Stimulated activated CD4-positive, alpha-beta T cell treated with anti-CD3 and anti-CD28 coated beads, Interleukin-4, amount 100 ng/mL, for 48 hours (primary cell): ENCODE data around the gene COL13A1.
A peak's percentile ranks its signal among the peaks of the same experiment; 100 is the strongest.

Experiments used
- DNase-seq, 2 donors: peaks; one replicate each; pipeline ENCODE4 v3.0.0-alpha.2; 2020; ENCODE audit warnings: low read depth in 2 of 2

The COL13A1 gene

DNA sequence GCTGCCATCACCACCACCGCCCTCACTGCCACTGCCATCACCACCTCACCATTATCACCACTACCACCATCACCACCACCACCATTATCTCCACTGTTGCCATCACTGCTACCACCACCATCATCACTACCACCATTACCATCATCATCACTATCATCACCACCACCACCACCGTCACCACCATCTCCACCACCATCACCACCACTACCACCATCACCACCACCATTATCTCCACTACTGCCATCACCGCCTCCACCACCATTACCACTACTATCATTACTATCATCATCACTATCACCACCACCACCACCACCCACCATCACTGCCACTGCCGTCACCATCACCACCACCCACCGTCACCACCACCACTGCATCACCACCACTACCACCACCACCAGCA is 9.9 kb upstream of the COL13A1 start:
- no peak for DNase-seq

DNA sequence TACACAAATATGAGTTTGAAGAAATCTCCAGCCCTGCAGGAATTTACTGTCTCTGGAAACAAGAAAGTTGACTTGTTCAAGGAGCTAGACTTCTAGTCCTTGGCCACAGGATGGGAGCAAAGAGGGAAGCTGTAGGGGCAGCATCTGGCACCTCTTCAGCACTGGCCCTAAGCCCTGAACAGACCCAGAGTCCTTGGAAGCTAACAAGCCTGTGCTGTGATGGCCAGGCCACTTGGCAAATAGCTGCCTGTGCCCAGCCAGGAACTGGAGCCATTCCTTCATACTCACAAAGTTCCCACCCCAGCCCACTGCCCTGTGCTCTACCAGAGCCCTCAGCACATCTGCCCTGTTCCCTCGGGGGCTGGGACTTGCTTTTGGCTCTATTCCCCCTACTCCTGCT is 9.4 kb upstream of the COL13A1 start:
- no peak for DNase-seq

DNA sequence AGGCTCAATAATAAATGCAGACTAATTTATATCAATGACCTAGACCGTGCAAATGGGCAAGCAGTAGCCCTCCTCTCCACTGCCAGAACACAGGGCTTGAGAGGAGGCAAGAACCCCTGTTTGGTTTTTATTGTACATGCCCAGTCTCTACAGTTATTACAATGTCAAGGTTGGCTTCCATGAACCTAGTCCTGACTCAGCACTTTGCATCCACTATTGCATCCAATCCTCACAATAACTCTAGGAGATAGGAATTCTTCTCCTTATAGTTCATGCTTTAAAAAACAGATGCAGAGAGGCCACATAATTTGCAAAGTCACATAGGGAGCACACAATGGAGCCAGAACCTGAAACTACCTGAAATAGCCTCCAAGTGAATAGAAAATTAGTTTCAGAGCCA is 7.0 kb upstream of the COL13A1 start:
- no peak for DNase-seq

DNA sequence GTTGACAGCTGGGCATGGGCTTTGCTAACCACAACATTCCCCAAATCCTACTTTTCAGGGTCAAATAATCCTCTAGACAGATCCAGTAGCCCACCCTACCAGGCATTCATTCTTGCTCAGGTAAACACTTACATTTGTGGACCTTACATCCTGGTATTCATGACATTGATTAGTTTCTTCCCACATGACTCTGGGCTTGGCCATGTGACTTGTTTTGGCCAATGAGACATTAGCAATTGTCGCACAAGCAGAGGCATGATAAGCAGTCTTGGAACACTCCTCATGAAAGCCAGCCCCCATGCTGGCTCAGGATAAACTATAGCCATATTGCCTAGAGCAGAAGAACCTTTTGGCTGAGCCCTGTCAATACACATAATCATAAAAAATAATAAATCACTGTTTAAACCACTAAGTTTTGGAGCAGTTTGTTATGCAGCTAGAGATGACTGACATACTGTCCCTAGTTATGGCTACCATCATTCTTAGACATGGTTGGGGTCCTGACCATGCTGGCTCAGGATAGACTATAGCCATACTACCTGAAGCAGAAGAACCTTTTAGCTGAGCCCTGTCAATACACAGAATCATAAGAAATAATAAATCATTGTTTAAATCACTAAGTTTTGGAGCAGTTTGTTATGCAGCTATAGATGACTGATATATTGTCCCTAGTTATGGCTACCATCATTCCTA is 6.3 kb upstream of the COL13A1 start:
- DNase-seq: no peak

DNA sequence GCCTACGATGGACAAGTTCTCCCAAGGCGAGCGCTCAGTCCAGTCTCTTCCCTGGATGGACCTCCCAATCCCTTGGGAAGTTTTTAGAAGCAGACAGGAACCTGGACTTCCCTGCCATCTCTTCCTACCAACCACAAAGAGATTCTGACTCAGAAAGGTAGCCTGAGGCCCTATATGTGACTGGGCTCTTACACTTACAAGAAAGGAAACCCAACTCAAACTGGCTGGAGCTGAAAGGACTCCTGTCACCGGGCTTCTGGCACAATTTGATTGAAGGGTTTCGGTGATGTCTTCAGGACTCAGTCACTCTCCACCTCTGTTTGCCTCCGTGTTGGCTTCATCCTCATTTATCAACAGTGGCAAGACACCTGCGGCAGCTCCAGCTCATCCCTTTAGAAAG is 3.7 kb upstream of the COL13A1 start:
- no peak for DNase-seq

DNA sequence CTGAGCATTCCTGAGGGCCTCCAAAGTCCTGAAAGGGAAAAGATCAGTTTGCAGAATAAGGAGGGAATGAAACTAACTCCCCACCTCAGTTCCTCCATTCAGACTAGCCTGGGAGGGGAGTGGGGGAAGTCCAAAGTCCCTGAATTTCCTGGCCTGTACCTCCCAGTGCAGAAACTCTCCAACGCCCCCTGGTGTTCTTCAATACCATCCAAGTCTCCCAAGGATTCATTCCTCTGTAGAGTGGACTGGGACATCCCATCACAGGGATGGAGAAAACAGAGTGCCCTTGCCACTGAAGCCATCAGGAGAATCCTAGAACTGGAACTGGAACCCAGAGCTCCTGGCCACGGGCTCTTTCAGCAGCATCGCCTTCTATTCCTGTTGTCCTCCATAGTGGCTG is 1.6 kb upstream of the COL13A1 start:
- no peak for DNase-seq

DNA sequence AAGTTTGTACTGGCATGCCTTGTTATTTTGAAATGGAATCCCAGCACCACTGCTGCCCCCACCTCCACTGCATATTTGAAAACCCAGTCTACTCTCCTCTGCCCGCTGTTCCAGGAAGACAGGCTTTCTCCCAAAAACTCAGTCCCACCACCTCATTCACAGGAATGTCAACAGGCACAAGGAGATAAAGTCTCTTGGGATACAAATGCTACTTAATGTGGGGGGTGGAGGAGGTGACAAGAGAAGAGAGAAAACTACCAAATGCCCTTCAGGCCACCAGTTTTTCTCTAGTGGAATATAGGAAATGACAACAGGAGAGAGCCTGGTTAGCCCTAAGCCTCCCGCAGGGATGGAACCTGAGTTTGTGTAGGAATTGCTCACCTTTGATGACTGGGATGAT is 1.0 kb upstream of the COL13A1 start:
- no peak for DNase-seq

DNA sequence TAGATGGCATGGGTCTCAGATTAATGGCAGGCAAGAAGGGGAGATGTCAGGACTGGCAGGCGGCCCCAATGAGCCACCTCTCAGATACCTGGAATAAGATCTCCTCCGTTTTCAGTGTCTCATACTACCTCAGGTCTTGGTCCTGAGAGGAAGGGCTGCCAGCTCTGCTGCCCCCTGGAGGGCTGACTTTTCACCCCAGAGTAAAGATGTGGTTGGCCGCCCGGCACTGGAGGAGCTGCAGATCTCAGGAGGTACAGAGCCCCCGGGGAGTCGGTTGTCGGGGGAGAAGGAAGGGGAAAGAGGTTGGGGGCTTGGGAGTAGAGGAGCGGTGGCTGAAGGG is 642 bp upstream of the COL13A1 start:
- DNase-seq: peak; percentile 21 to 40

DNA sequence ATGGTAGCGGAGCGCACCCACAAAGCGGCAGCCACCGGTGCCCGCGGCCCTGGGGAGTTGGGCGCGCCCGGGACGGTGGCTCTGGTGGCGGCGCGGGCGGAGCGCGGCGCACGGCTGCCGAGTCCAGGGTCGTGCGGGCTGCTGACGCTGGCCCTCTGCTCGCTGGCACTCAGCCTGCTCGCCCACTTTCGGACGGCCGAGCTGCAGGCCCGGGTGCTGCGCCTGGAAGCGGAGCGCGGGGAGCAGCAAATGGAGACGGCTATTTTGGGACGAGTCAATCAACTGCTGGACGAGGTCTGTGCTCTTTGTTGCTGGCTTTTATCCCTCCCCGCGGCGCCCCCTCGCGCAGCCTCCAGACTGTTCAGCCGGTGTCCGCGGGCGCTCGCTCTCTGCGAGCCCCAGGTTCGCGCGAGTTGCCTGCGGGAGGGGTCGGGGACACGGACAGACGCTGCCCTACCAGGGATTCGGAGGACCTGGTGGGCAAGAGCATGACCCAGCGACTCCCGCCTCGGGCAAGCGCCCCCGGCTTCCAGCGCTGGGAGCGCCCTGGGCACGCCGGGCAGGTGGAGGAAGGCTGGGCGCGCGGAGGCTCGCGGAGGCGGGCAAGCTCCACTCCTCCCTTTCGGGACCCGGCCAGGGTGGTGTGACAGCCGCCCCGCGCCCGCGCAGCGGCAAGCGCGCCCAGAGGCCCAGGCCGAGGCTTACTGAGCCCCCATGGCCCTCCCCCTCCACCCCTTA is 887 bp downstream of the COL13A1 start:
- no peak for DNase-seq

DNA sequence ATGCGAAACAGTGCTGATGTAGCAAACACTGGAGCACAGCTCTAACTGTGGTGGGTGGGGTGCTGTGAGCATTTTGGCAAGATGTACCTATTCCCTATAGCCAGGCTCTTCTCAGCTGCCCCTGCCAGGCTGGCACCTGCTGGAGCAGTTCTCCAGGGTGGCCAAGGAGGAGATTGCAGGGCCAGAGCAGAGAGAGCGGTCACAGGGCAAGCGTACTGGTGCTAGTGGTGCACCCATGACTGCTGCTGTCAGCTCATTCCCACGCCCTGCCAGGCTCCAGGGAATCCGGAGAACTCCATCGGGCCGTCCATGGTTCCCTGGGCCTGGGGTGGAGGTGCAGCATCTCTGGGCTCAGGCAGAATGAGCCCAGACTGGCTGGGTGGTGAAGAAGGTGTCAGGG is 2.1 kb downstream of the COL13A1 start:
- DNase-seq: no peak

DNA sequence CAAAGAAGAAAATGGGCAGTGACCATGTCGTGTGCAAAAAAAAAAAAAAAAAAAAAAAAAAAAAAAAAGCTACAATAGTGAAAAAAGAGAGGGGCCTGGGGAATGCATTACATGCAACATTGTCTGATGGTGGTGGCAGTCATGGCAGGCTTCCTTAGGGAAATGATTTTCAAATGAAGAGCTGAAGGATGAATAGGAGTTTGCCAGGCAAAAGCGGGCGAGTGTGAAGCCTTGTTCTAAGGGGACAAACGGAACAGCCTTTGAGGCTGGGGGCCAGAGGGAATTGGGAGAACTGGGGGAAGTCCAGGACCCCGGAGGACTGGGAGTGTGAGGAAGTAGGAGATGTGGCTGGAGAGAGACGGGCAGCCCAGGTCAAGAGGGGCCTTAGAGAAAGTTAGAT is 3.1 kb downstream of the COL13A1 start:
- DNase-seq: no peak

DNA sequence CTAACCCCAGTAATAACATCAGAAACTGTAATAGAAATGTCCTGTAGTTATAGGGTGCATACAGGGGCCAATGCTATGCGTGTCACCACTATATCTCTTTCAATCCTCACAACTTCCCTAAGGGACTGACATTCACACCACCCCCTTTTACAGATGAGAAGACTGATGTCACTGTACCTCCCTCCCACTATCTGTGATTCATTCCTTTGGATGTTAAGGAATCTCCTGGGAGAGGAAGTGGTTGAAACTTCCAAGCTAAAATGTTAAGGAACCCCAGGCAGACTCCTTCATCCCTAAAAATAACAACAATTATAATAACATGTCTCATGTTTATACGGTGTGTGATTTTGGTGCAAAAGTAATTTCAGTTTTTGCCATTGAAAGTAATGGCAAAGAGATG is 5.4 kb downstream of the COL13A1 start:
- DNase-seq: no peak

DNA sequence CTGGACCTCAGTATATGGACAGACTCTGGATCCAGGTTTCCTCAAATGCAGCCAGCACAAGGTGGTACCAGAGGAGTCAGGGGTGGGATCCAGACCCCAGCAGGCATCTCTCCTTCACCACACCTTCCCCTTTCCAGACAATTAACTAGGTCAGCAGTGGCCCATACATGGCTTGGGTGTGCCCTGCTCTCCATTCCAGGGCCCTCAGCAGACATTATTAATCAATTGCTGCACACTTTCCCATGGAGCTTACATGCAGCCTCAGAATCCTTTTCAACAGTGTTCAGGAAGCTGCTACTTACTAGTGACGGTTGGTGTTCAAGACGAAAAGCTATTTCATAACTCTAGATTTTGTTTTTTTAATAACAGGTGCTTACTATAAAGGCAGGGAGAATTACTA is 6.0 kb downstream of the COL13A1 start:
- DNase-seq: no peak

DNA sequence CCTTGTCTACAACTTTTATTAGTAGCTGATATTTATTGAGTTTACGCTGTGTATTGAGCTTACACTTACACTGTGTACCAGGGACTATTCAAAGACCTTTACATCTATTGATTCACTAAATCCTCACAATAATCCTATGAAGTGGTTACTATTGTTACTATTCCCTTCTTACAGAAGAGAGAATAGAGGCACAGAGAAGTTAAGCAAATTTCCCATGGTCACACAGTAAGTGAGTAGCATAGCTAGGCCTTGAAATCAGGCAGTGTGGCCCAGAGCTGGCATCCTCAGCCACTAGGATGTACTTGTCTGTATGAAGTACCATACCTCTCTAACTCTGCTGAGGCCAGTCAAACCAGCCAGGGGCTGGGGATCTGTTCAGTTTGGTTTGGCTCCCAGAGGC is 7.6 kb downstream of the COL13A1 start:
- no peak for DNase-seq

DNA sequence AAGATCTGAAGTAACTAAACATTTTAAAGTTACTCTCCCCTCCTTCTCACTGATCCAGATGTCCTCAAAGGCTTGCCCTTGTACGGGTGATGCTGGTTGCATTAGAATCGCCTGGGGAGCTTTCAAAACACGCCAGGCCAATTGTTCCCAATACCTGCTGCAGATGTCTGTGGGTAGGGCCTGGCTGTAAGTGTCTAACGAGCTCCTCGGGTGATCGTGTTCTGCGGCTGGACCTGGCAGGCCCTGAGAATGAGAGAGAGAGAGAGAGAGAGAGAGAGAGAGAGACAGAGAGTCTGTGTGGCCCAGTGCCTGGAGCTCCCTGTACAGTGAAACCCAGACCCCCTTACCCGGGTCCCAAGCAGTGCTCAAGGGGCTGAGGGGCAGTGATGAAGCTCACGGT is 8.4 kb downstream of the COL13A1 start:
- DNase-seq: no peak

DNA sequence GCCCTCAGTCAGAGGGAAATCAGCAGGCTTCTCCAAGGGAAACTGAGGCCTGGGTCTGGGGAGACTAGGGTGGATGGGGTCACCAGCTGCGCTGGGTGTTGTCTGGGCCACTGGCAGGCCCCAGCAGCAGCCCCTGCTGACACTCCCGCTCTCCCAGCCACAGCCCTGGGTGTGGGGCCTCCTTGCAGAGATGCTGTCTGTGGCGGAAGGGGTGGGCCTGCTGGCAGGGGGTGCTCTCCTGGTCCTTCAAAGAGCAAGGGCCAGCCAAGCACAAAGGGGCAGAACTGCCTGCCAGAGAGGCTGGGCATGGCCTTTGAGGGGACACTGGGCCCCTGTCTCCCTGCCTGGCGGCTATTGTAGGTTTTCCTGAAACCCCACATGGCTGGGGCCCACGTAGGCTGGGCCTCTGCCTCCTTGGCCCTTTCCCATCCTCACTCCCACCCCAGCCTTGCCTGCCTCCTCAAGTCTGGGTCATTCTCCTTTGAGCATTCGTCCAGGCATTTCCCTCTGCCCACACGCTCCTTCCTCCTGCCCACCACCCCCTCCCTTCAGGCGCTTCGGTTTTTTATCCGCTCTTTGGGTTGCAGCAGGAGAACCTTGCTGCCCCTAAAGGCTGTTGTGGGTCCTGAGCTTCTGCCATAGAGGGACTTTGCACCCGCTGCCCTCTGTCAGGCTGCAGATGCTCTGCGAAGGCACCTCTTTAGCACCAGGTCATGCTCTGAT is 9.1 kb downstream of the COL13A1 start:
- no peak for DNase-seq

DNA sequence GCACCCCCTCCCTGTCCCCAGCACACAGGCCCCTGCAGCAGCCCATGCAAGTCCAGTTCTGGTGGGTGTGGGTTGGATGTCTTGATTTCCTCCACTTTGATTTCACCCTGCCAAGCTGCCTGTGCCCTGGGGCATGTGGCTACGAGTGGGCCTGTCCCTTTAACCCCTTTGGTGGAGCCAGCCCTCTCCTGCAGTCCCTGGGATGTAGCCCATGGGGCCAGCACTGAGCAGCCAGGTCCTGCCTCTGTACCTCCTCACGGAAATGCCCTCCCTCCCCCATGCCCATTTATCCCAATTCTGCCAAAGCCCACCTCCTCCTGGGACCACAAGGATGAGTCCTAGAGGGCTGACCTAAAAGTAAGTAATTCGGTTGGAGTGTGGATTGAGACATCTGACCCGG is 11.9 kb downstream of the COL13A1 start:
- DNase-seq: no peak

DNA sequence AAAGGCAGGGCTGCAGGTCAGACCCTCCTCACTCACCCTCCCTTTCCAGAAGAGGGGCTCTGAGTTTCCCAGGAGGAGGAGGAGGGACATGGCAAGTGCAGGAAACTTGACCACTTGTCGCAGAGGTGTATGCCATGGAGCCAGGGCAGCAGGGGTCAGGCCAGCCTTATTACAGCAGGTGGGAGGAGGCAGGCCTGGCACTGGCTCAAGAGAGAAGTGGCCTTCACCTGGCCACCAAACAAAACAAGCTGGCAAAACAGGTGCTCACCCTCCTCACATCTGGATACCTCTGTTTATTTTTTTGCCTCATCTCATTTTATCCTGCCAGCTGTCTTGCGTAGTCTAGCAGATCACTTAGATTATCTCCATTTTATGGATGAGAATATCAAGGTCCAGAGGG is 12.5 kb downstream of the COL13A1 start:
- DNase-seq: no peak

DNA sequence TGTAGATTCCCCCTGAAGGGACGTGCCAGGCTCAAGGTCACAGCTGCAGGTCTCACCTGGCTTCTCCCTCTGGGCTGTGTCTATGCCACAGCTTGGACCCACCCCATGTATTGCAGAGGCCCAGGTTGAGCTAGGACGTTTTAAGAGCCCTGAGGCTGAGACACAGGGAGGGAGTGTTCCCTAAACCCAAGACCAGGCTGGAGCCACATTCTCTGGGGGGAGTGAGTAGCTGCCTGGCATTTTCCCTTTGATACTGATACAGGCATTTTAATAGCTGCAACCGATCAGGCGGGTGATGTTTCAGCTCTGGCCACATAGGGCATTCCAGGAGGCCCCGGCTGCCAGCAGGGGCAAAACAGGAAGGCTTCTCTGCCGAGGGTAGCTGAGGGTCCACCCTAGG is 13.4 kb downstream of the COL13A1 start:
- DNase-seq: no peak

DNA sequence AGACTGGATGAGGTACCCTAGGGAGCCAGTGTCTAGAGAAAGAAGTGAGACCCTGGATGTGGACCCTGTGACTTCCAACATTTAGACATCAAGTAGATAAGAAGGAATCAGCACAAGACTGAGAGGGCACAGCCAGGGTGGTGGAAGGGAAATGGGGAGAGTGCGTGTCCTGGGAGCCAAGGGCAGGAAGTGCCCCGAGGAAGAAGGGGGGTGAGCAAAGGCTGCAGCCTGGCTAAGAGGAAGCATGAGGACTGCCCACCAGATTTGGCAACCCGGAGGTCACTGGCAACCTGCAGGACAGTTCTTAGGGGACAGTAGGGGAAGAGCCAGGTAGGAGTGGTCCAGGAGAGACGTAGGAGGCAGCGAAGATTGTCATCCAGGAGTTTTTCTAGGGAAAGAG is 14.8 kb downstream of the COL13A1 start:
- DNase-seq: no peak

DNA sequence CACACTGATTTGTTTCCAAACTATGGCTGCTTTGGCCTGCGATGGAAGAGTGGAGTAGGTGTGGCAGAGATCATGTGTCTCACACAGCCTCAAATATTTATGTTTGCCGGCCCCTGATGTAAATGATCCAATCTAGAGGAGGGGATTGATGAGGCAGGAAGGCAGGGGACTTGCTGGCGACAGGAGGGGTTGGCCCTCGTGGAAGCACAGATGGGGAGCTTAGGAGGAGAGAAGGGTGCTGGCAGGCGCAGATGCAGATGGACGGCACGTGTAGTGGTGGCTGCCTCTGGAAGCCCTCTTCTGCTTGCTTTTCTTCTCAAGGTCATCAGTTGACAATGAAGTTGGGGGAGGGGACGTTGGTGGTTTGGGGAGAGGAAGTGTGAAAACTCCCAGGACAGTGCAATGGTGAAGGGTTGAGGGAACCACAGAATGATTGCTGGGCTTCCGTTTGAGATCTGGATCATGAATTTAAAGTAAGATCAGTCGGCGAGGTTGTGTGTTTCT is 15.4 kb downstream of the COL13A1 start:
- no peak for DNase-seq

DNA sequence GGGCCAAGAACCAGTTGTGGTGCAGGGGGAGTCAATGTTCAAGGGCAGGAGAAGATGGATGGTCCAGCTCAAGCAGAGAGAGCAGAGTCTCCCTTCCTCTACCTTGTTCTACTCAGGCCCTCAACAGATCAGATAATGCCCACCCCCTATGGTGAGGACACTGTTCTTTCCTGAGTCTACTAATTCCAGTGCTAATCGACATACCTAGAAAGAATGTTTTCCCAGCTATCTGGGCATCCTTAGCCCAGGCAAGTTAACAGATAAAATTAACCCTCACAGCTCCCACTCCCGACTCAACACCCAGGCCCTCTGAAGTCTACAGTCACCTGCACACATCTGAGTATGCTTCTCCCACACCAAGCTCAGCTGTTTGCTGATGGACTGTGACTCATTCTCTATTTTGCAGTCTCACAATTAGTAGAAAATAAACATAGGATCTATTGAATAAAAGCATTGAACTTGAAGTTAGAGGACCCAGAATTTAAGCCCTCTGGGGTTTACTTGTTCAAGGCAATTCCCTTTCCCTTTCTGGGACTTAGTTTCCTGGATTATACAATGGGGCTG is 17.1 kb downstream of the COL13A1 start:
- DNase-seq: no peak
